ENCODE data around the gene RBCK1. TPM values are rescaled to one million over a fixed set of nuclear protein-coding genes. Genes with fewer than 3 reads are reported as not detected.

RBCK1 gene
- total and polyA plus RNA-seq, 4 donors = 58.3 to 108 (median 98.7) TPM

GRCh38 chr20:440636-441035 lies 32.5 kb downstream of the RBCK1 start:
- no peaks in the 10 kb centered on the region for H3K9me3 ChIP-seq (ENCODE audit: control insufficient read depth in 4 of 4, insufficient read depth in 3 of 4, low read length in 3 of 4)
- DNase-seq = no peak
- no peak overlapping the region for H3K27ac ChIP-seq (ENCODE audit: low read depth in 1 of 2, low read length in 1 of 2)
- peaks cover 33 to 53% (median 43%) of the 10 kb centered on the region in 4 donors for H3K36me3 ChIP-seq (ENCODE audit: control insufficient read depth in 4 of 4, insufficient read depth in 4 of 4, low read length in 4 of 4)
- no peaks in the 10 kb centered on the region for H3K27me3 ChIP-seq (ENCODE audit: control insufficient read depth in 3 of 3, insufficient read depth in 3 of 3, low read length in 2 of 3)
- ATAC-seq (ENCODE audit: insufficient read depth, low FRiP score) = no peak
- H3K9ac ChIP-seq (ENCODE audit: insufficient read depth in 1 of 2, low read length in 2 of 2) = no peak overlapping the region
- H3K4me1 ChIP-seq (ENCODE audit: control insufficient read depth in 5 of 5, insufficient read depth in 5 of 5, low read length in 5 of 5) = peaks cover 0 to 7% (median 0%) of the 10 kb centered on the region in 5 donors
- no peak overlapping the region for H3K4me3 ChIP-seq
- WGBS, 2 donors = 94 to 95% methylated on average over 13 of the region's 13 CpGs
- TF ChIP-seq CTCF (IDR thresholded peaks at IDR 0.05; ENCODE audit: control extremely low read depth, extremely low read depth) = no peak

DNA sequence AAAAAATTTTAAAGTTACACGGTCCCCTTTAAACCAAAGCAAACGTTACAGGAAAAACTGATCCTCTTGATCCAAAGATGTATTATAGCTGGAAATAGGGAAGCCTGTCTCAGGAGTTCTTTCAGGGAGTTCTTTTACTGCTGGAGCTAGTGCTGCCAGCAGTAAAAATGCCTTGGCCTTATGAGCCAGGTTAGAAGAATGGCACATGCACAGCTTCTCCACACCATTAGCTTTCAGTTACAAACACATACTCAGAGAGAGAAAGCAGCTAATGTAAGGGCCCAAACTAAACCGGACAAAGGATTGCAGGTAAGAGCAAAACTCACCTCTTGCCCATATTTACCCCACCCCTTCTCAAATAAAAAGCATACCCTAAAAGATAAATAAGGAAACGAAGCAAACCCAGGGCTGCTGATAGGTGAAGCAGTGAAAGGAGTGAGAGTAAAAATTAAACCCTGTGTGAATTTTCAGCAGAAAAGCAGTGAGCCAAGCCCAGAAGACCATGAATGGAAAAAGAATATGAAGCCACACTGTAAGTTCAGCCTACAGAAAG lies 35.2 kb downstream of the RBCK1 start:
- 87 to 91% methylated on average over 4 of the region's 4 CpGs for WGBS, 2 donors
- DNase-seq = no peak
- Histone ChIP-seq H3K9ac (ENCODE audit: insufficient read depth in 1 of 2, low read length in 2 of 2) (no peak overlapping the region), H3K4me1 (ENCODE audit: control insufficient read depth in 5 of 5, insufficient read depth in 5 of 5, low read length in 5 of 5) (peaks cover 0 to 11% (median 0%) of the 10 kb centered on the region in 5 donors), H3K9me3 (ENCODE audit: control insufficient read depth in 4 of 4, insufficient read depth in 3 of 4, low read length in 3 of 4) (no peaks in the 10 kb centered on the region), H3K36me3 (ENCODE audit: control insufficient read depth in 4 of 4, insufficient read depth in 4 of 4, low read length in 4 of 4) (peaks cover 29 to 42% (median 36%) of the 10 kb centered on the region in 4 donors), H3K27me3 (ENCODE audit: control insufficient read depth in 3 of 3, insufficient read depth in 3 of 3, low read length in 2 of 3) (no peaks in the 10 kb centered on the region), H3K27ac (ENCODE audit: low read depth in 1 of 2, low read length in 1 of 2) (no peak overlapping the region), H3K4me3 (no peak overlapping the region)
- no peak for ATAC-seq (ENCODE audit: insufficient read depth, low FRiP score)
- no peak for TF ChIP-seq CTCF (IDR thresholded peaks at IDR 0.05; ENCODE audit: control extremely low read depth, extremely low read depth)

GRCh38 chr20:444117-444516 lies 36.0 kb downstream of the RBCK1 start:
- no peak overlapping the region for H3K9ac ChIP-seq (ENCODE audit: insufficient read depth in 1 of 2, low read length in 2 of 2)
- DNase-seq (no peak), ATAC-seq (ENCODE audit: insufficient read depth, low FRiP score) (no peak)
- peaks cover 28 to 35% (median 31%) of the 10 kb centered on the region in 4 donors for H3K36me3 ChIP-seq (ENCODE audit: control insufficient read depth in 4 of 4, insufficient read depth in 4 of 4, low read length in 4 of 4)
- no peaks in the 10 kb centered on the region for H3K9me3 ChIP-seq (ENCODE audit: control insufficient read depth in 4 of 4, insufficient read depth in 3 of 4, low read length in 3 of 4)
- H3K27me3 ChIP-seq (ENCODE audit: control insufficient read depth in 3 of 3, insufficient read depth in 3 of 3, low read length in 2 of 3) = no peaks in the 10 kb centered on the region
- H3K4me3 ChIP-seq = no peak overlapping the region
- no peak for TF ChIP-seq CTCF (IDR thresholded peaks at IDR 0.05; ENCODE audit: control extremely low read depth, extremely low read depth)
- peaks cover 0 to 11% (median 0%) of the 10 kb centered on the region in 5 donors for H3K4me1 ChIP-seq (ENCODE audit: control insufficient read depth in 5 of 5, insufficient read depth in 5 of 5, low read length in 5 of 5)
- no peak overlapping the region for H3K27ac ChIP-seq (ENCODE audit: low read depth in 1 of 2, low read length in 1 of 2)
- WGBS, 2 donors = 89 to 96% methylated on average over 3 of the region's 3 CpGs

Data from lung (tissue), 12 donors.